HepG2 (cell line): ENCODE data around the gene TIMM17A. TPM values are rescaled to one million over a fixed set of nuclear protein-coding genes. Genes with fewer than 3 reads are reported as not detected.

Experiments used
- ATAC-seq: fragments of 200-7000 bp; cut with Tn5 transposase; 3 replicates; pipeline ENCODE4 v1.9.1; 2020; ENCODE audit warnings: mild to moderate bottlenecking, moderate library complexity
- BruUV-seq: library from RNA; stranded (reverse); fragments of 400-500 nt; replicated peaks from 2 replicates; lab custom pipeline; 2021; lab: Mats Ljungman, UMichigan
- CTCF ChIA-PET: fragments of 300-600 bp; formaldehyde crosslinking; extraction: SDS; loops from one replicate; lab custom pipeline; 2021; ENCODE audit warnings: low total read pairs, inconsistent platforms, low intra/inter-chr PET ratio; lab: Yijun Ruan, JAX
- POLR2A ChIA-PET: fragments of 350-600 bp; sonication (Branson Sonifier 250); formaldehyde crosslinking; loops from one replicate; lab custom pipeline; 2020; ENCODE audit warnings: antibody characterized with exemption, inconsistent platforms; lab: Yijun Ruan, JAX
- DNase-seq: peaks from one replicate; pipeline ENCODE4 v3.0.0-alpha.2; 2015; ENCODE audit warnings: low spot score
- FAIRE-seq: peaks from 3 replicates; lab custom pipeline; 2011; peaks lifted over from hg19 to GRCh38; lab: Jason Lieb, UNC
- H2AFZ ChIP-seq: one replicate; pipeline ENCODE4 v1.6.1; 2011; ENCODE audit warnings: low read length, inconsistent platforms
- H3K27ac ChIP-seq: fragments of 300-600 bp; 3 replicates; pipeline ENCODE4 v1.8.0; 2011; ENCODE audit warnings: mixed run types, mild to moderate bottlenecking, mixed read lengths, low read length, inconsistent platforms; ENCODE audit not compliant: insufficient read depth; ENCODE audit errors: extremely low read length
- H3K27me3 ChIP-seq, 2 experiments: fragments of 200-600 bp in 1 of 2; 2 replicates in 1 of 2; 3 replicates in 1 of 2; pipeline versions ENCODE4 v1.6.0 to v1.8.0; 2011; ENCODE audit warnings: low read length in 2 of 2, mild to moderate bottlenecking in 2 of 2, moderate library complexity in 2 of 2, inconsistent platforms in 1 of 2; ENCODE audit not compliant: insufficient read depth in 2 of 2, control insufficient read depth in 1 of 2
- H3K36me3 ChIP-seq, 2 experiments: fragments of 200-600 bp in 1 of 2; replicated peaks in 1 of 2; 2 replicates in 1 of 2; 3 replicates in 1 of 2; pipeline versions ENCODE4 v1.5.1 to v1.8.0; 2011; ENCODE audit warnings: low read length in 2 of 2, inconsistent platforms in 1 of 2; ENCODE audit not compliant: insufficient read depth in 2 of 2, control insufficient read depth in 1 of 2
- H3K4me1 ChIP-seq: 2 replicates; pipeline ENCODE4 v1.5.1; 2012; ENCODE audit warnings: low read length, inconsistent platforms; ENCODE audit not compliant: insufficient read depth
- H3K4me2 ChIP-seq: 2 replicates; pipeline ENCODE4 v1.6.0; 2011; ENCODE audit warnings: low read depth, low read length, inconsistent platforms
- H3K4me3 ChIP-seq, 3 experiments: fragments of 200-600 bp in 1 of 3; sonication (generic), shearing (Covaris generic) in 1 of 3; replicated peaks in 1 of 3; 2 replicates each; pipeline ENCODE4 v1.5.1; 2011 to 2016; ENCODE audit warnings: low read length in 3 of 3, inconsistent platforms in 2 of 3, low read depth in 2 of 3, mild to moderate bottlenecking in 2 of 3, control low read depth in 1 of 3, mixed read lengths in 1 of 3; ENCODE audit not compliant: insufficient read depth in 1 of 3
- H3K79me2 ChIP-seq: one replicate; pipeline ENCODE4 v1.6.1; 2011; ENCODE audit warnings: low read length, inconsistent platforms; ENCODE audit not compliant: insufficient read depth
- H3K9ac ChIP-seq: 2 replicates; pipeline ENCODE4 v1.6.0; 2011; ENCODE audit warnings: mild to moderate bottlenecking, low read depth, low read length, inconsistent platforms; ENCODE audit not compliant: insufficient read depth
- H3K9me3 ChIP-seq: 2 replicates; pipeline ENCODE4 v1.5.1; 2012; ENCODE audit warnings: mild to moderate bottlenecking, low read length
- H4K20me1 ChIP-seq: 2 replicates; pipeline ENCODE4 v1.6.0; 2011; ENCODE audit warnings: inconsistent platforms, mild to moderate bottlenecking, low read length, moderate library complexity; ENCODE audit not compliant: insufficient read depth
- AGO2 ChIP-seq: fragments of 200-400 bp; formaldehyde crosslinking; optimal IDR thresholded peaks from 2 replicates; pipeline ENCODE3; 2017; ENCODE audit warnings: mild to moderate bottlenecking, low read depth, low read length, moderate library complexity
- CC2D1A ChIP-seq: sonication (generic); formaldehyde crosslinking; IDR thresholded peaks from 2 replicates; pipeline ENCODE4 v1.8.1; 2023; ENCODE audit warnings: mild to moderate bottlenecking, missing genetic modification reagents
- GLMP ChIP-seq: sonication (generic); formaldehyde crosslinking; IDR thresholded peaks from 2 replicates; pipeline ENCODE4 v1.9.0; 2021; ENCODE audit warnings: missing genetic modification reagents, mild to moderate bottlenecking, borderline replicate concordance
- LBX2 ChIP-seq: sonication (generic); formaldehyde crosslinking; IDR thresholded peaks from 2 replicates; pipeline ENCODE4 v1.5.0; 2020; ENCODE audit warnings: missing genetic modification reagents, mild to moderate bottlenecking, borderline replicate concordance
- MXD4 ChIP-seq: IDR thresholded peaks from 2 replicates; pipeline ENCODE4 v1.6.1; 2016; ENCODE audit warnings: mild to moderate bottlenecking, missing biosample characterization, missing genetic modification reagents
- NFRKB ChIP-seq: fragments of 450-650 bp; IDR thresholded peaks from 2 replicates; pipeline ENCODE4 v1.6.1; 2017
- PHF8 ChIP-seq: sonication (generic); formaldehyde crosslinking; IDR thresholded peaks from 2 replicates; pipeline ENCODE4 v1.5.0; 2020; ENCODE audit warnings: missing genetic modification reagents
- RNF2 ChIP-seq: fragments of 450-650 bp; conservative IDR thresholded peaks from 2 replicates; pipeline ENCODE4 v1.6.1; 2016; ENCODE audit warnings: low read depth
- SAFB2 ChIP-seq: sonication (generic); formaldehyde crosslinking; IDR thresholded peaks from 2 replicates; pipeline ENCODE4 v1.5.1; 2020; ENCODE audit warnings: missing genetic modification reagents, low read depth, mild to moderate bottlenecking, borderline replicate concordance
- SCMH1 ChIP-seq: sonication (generic); formaldehyde crosslinking; IDR thresholded peaks from 2 replicates; pipeline ENCODE4 v1.9.0; 2021; ENCODE audit warnings: missing genetic modification reagents, mild to moderate bottlenecking, borderline replicate concordance
- THAP7 ChIP-seq: sonication (generic); formaldehyde crosslinking; IDR thresholded peaks from 2 replicates; pipeline ENCODE4 v1.8.1; 2023; ENCODE audit warnings: mild to moderate bottlenecking, missing genetic modification reagents
- ZFP36L2 ChIP-seq: sonication (generic); formaldehyde crosslinking; IDR thresholded peaks from 2 replicates; pipeline ENCODE4 v1.4.0; 2020; ENCODE audit warnings: missing genetic modification reagents
- ZFY ChIP-seq: sonication (generic); formaldehyde crosslinking; IDR thresholded peaks from 2 replicates; pipeline ENCODE4 v1.4.0; 2020; ENCODE audit warnings: missing genetic modification reagents
- ZNF207 ChIP-seq: fragments of 450-650 bp; IDR thresholded peaks from 2 replicates; pipeline ENCODE4 v1.6.1; 2016; ENCODE audit warnings: antibody characterized with exemption, borderline replicate concordance
- ZNF460 ChIP-seq: sonication (generic); formaldehyde crosslinking; IDR thresholded peaks from 2 replicates; pipeline ENCODE4 v1.5.1; 2020; ENCODE audit warnings: missing genetic modification reagents, mild to moderate bottlenecking, borderline replicate concordance
- ZNF580 ChIP-seq: IDR thresholded peaks from 2 replicates; pipeline ENCODE4 v1.6.1; 2016; ENCODE audit warnings: low read depth, borderline replicate concordance
- ZSCAN20 ChIP-seq: sonication (generic); formaldehyde crosslinking; IDR thresholded peaks from 2 replicates; pipeline ENCODE4 v1.4.0; 2020; ENCODE audit warnings: missing genetic modification reagents, mild to moderate bottlenecking, borderline replicate concordance
- WGBS: methylation state at CpG from one replicate; pipeline ENCODE4 v1.1.6; 2017; ENCODE audit warnings: low lambda C conversion rate; 5-methylcytosine and 5-hydroxymethylcytosine counted together
- in situ Hi-C: cut with HindIII; loops from 2 replicates; pipeline ENCODE4 v1.10.0; 2017; ENCODE audit warnings: low pct_unique_long_range_greater_than_20kb; ENCODE audit not compliant: extremely low pct_ligation_motif_present
- intact Hi-C: fragments of 100-400 bp; cut with micrococcal nuclease; formaldehyde crosslinking; loops from one replicate; pipeline ENCODE4 v1.10.0; 2022; ENCODE audit not compliant: unreplicated experiment
- polyA plus RNA-seq, 8 experiments: library from polyadenylated mRNA; depleted of rRNA in 3 of 8; stranded (reverse) in 7 of 8; unstranded in 1 of 8; fragments of >200 nt; fragmentation: Illumina TruSeq in 4 of 8; extraction: Trizol in 4 of 8; gene quantifications; 2 replicates each; pipeline versions ENCODE4 v1.2.1 to v1.2.3, GENCODE V29; 2011 to 2016; ENCODE audit warnings: low read depth in 4 of 8, missing spikeins in 1 of 8, mixed read lengths in 1 of 8; ENCODE audit not compliant: insufficient read depth in 1 of 8
- total RNA-seq, 5 experiments: library from RNA; depleted of rRNA; stranded (reverse); fragments of >200 nt; fragmentation: Illumina TruSeq; extraction: Trizol; gene quantifications; 2 replicates each; pipeline ENCODE4 v1.2.3, GENCODE V29; 2016; ENCODE audit warnings: low read depth in 1 of 5

TIMM17A gene
- total and polyA plus RNA-seq, 2 of the 13 experiments (the other 11 are each of a cell fraction or from before 2014, with no cell fraction given) = 50.8 to 97.8 TPM

DNA sequence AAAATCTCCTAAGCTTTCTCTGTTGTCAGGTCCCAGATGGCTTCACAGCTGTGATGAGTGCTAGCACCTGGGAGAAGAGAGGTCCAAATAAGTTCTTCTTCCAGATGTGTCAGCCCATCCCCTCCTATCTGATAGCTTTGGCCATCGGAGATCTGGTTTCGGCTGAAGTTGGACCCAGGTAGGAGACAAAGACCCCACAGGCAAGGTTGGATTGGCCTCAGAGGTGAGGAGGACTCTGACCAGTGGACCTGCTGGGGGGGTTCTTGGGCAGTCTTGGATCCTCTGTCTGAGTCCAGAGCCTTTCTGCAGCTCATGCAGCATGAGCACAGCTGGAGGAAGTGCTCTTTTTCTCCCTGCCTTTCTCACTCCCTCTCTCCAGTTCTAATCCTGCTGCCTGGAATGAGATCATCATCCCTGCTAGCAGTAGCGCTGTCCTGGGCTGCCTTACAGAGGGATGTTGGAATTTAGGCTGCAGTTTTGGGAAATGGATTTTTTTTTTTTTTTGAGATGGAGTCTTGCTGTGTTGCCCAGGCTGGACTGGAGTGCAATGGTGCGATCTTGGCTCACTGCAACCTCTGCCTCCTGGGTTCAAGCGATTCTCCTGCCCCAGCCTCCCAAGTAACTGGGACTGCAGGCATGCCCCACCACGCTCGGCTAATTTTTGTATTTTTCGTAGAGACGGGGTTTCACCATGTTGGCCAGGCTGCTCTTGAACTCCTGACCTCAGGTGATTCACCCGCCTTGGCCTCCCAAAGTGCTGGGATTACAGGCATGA lies 34.2 kb downstream of the TIMM17A start:
- TF ChIP-seq SCMH1 (CRISPR knock-in tag) = no peak
- TF ChIP-seq NFRKB = no peak
- no peak for TF ChIP-seq RNF2
- TF ChIP-seq SAFB2 (CRISPR knock-in tag) = no peak
- no peak for TF ChIP-seq ZFY (CRISPR knock-in tag)
- no peak for TF ChIP-seq MXD4
- TF ChIP-seq PHF8 = no peak
- no peak for TF ChIP-seq ZSCAN20 (CRISPR knock-in tag)
- no peak for TF ChIP-seq THAP7 (CRISPR knock-in tag)
- no peak for TF ChIP-seq AGO2
- TF ChIP-seq ZNF580 (CRISPR knock-in tag) = no peak
- no peak for TF ChIP-seq GLMP (CRISPR knock-in tag)
- no peak for TF ChIP-seq ZNF207
- no peak for TF ChIP-seq ZFP36L2 (CRISPR knock-in tag)
- TF ChIP-seq LBX2 = no peak
- no peak for TF ChIP-seq ZNF460 (CRISPR knock-in tag)
- TF ChIP-seq CC2D1A (CRISPR knock-in tag) = no peak
- H3K27me3 ChIP-seq = no peaks in the 10 kb centered on the region
- peaks cover 14 to 52% of the 10 kb centered on the region in 2 experiments for H3K36me3 ChIP-seq
- intact Hi-C loops (no loop called here), in situ Hi-C loops (no loop called here)
- POLR2A ChIA-PET = no interaction called here
- H3K9ac ChIP-seq = no peak overlapping the region
- WGBS = 98% methylated on average over 10 of the region's 10 CpGs
- BruUV-seq = no TSS peak
- peaks cover 8% of the 10 kb centered on the region for H3K4me1 ChIP-seq
- H2AFZ ChIP-seq = no peak overlapping the region
- H3K79me2 ChIP-seq = peaks cover 17% of the 10 kb centered on the region
- no peak overlapping the region for H3K4me3 ChIP-seq
- H3K9me3 ChIP-seq = no peaks in the 10 kb centered on the region
- ATAC-seq = no peak
- FAIRE-seq = no peak
- no peak overlapping the region for H3K4me2 ChIP-seq
- H4K20me1 ChIP-seq = no peaks in the 10 kb centered on the region
- CTCF ChIA-PET = no interaction called here
- no peak for DNase-seq
- H3K27ac ChIP-seq = no peak overlapping the region
